ENCODE data around the gene RAB24. TPM values are rescaled to one million over a fixed set of nuclear protein-coding genes. Genes with fewer than 3 reads are reported as not detected.

The RAB24 gene
- total RNA-seq, 1 experiment from 2014 or later: 37.2 TPM

- Histone ChIP-seq H3K9me3 (ENCODE audit: control insufficient read depth, insufficient read depth, low read depth, low read length) (no peaks in the 10 kb centered on the region), H3K4me3 (ENCODE audit: low read depth in 2 of 2, low read length in 2 of 2) (no peak overlapping the region), H3K27ac (ENCODE audit: low read length) (no peak overlapping the region), H3K27me3 (ENCODE audit: control insufficient read depth, insufficient read depth, low read length) (no peaks in the 10 kb centered on the region), H3K36me3 (ENCODE audit: control insufficient read depth, insufficient read depth, low read length) (0 out of 2 replicates have a peak, but pooled peaks cover 5% of the 10 kb centered on the region), H3K4me1 (ENCODE audit: control insufficient read depth, insufficient read depth, low read length) (no peaks in the 10 kb centered on the region)
- no TSS peak for BruUV-seq (replicated peaks)
- in situ Hi-C loops (cut with HindIII; ENCODE audit: low pct_unique_long_range_greater_than_20kb, low sequenced_read_pairs): no loop called here
- TF ChIP-seq SIN3A (IDR thresholded peaks at IDR 0.05; ENCODE audit: borderline replicate concordance, insufficient read depth, low read depth, low read length): no peak
- TF ChIP-seq, protein P1, sequence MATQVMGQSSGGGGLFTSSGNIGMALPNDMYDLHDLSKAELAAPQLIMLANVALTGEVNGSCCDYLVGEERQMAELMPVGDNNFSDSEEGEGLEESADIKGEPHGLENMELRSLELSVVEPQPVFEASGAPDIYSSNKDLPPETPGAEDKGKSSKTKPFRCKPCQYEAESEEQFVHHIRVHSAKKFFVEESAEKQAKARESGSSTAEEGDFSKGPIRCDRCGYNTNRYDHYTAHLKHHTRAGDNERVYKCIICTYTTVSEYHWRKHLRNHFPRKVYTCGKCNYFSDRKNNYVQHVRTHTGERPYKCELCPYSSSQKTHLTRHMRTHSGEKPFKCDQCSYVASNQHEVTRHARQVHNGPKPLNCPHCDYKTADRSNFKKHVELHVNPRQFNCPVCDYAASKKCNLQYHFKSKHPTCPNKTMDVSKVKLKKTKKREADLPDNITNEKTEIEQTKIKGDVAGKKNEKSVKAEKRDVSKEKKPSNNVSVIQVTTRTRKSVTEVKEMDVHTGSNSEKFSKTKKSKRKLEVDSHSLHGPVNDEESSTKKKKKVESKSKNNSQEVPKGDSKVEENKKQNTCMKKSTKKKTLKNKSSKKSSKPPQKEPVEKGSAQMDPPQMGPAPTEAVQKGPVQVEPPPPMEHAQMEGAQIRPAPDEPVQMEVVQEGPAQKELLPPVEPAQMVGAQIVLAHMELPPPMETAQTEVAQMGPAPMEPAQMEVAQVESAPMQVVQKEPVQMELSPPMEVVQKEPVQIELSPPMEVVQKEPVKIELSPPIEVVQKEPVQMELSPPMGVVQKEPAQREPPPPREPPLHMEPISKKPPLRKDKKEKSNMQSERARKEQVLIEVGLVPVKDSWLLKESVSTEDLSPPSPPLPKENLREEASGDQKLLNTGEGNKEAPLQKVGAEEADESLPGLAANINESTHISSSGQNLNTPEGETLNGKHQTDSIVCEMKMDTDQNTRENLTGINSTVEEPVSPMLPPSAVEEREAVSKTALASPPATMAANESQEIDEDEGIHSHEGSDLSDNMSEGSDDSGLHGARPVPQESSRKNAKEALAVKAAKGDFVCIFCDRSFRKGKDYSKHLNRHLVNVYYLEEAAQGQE (IDR thresholded peaks at IDR 0.05; ENCODE audit: insufficient read depth in 1 of 2, low read depth in 2 of 2, low read length in 1 of 2): no peak
- TF ChIP-seq CTCF (IDR thresholded peaks at IDR 0.05): no peak
- TF ChIP-seq POLR2AphosphoS5 (IDR thresholded peaks at IDR 0.05; ENCODE audit: low read depth, low read length): no peak
- no peak for TF ChIP-seq TCF7L2 (IDR thresholded peaks at IDR 0.05; ENCODE audit: low read depth, low read length)
- ATAC-seq (no peak), DNase-seq (ENCODE audit: low read depth, low spot score) (no peak)
- CTCF ChIA-PET: no interaction called here
- intact Hi-C loops (cut with micrococcal nuclease; ENCODE audit: unreplicated experiment): no loop called here
- POLR2A ChIA-PET: no interaction called here
Measured at GRCh38 chr5:177276886-177277285, 26.6 kb downstream of the RAB24 start.

DNA sequence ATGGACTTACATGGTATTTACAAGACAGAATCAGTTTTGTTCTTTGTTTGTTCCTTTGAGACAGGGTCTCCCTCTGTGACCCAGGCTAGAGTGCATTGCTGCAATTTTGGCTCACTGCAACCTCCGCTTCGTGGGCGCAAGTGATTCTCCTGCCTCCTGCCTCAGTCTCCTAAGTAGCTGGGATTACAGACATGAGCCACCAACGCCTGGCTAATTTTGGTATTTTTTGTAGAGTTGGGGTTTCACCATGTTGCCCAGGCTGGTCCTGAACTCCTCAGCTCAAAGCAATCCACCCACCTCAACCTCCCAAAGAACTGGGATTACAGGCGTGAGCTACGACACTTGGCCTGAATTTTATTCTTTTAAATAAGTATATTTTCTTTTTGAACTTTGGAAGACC lies 27.6 kb downstream of the RAB24 start:
- CTCF ChIA-PET: interaction anchor here (0.7 kb wide), 1 partner anchor 27 kb away, joined by 7 read pairs; no protein-coding TSS in a partner anchor
- POLR2A ChIA-PET: interaction anchor here (0.7 kb wide), 1 partner anchor 567 kb away, joined by 5 read pairs; no protein-coding TSS in a partner anchor
- BruUV-seq (replicated peaks): no TSS peak
- no peaks in the 10 kb centered on the region for H3K27me3 ChIP-seq (ENCODE audit: control insufficient read depth, insufficient read depth, low read length)
- no peak for ATAC-seq
- in situ Hi-C loops (cut with HindIII; ENCODE audit: low pct_unique_long_range_greater_than_20kb, low sequenced_read_pairs): no loop called here
- TF ChIP-seq CTCF (IDR thresholded peaks at IDR 0.05): no peak
- TF ChIP-seq SIN3A (IDR thresholded peaks at IDR 0.05; ENCODE audit: borderline replicate concordance, insufficient read depth, low read depth, low read length): no peak
- no peak for TF ChIP-seq POLR2AphosphoS5 (IDR thresholded peaks at IDR 0.05; ENCODE audit: low read depth, low read length)
- TF ChIP-seq, protein P1 (IDR thresholded peaks at IDR 0.05; ENCODE audit: insufficient read depth in 1 of 2, low read depth in 2 of 2, low read length in 1 of 2): no peak
- TF ChIP-seq TCF7L2 (IDR thresholded peaks at IDR 0.05; ENCODE audit: low read depth, low read length): no peak
- 0 out of 2 replicates have a peak, but pooled peaks cover 5% of the 10 kb centered on the region for H3K36me3 ChIP-seq (ENCODE audit: control insufficient read depth, insufficient read depth, low read length)
- no peak overlapping the region for H3K4me3 ChIP-seq (ENCODE audit: low read depth in 2 of 2, low read length in 2 of 2)
- H3K9me3 ChIP-seq (ENCODE audit: control insufficient read depth, insufficient read depth, low read depth, low read length): no peaks in the 10 kb centered on the region
- no peak overlapping the region for H3K27ac ChIP-seq (ENCODE audit: low read length)
- DNase-seq (ENCODE audit: low read depth, low spot score): no peak
- no peaks in the 10 kb centered on the region for H3K4me1 ChIP-seq (ENCODE audit: control insufficient read depth, insufficient read depth, low read length)
- intact Hi-C loops (cut with micrococcal nuclease; ENCODE audit: unreplicated experiment): no loop called here

Measured in Panc1 (cell line).